Breast epithelium (tissue), 3 donors: ENCODE measurements around the gene IQSEC2.

Experiments
- CTCF ChIP-seq, 3 donors: fragments of 450-650 bp; IDR thresholded peaks; one replicate each; pipeline ENCODE4 v1.5.1; 2016 to 2017; ENCODE audit warnings: antibody characterized with exemption in 3 of 3, mild to moderate bottlenecking in 3 of 3, moderate library complexity in 3 of 3
- POLR2A ChIP-seq: fragments of 450-650 bp; IDR thresholded peaks from one replicate; pipeline ENCODE4 v1.6.1; 2016; ENCODE audit warnings: antibody characterized with exemption, mild to moderate bottlenecking, moderate library complexity
- POLR2AphosphoS5 ChIP-seq, 3 donors: sonication (generic); formaldehyde crosslinking; IDR thresholded peaks; one replicate each; pipeline ENCODE4 v1.6.1; 2017; ENCODE audit warnings: antibody characterized with exemption in 3 of 3

DNA sequence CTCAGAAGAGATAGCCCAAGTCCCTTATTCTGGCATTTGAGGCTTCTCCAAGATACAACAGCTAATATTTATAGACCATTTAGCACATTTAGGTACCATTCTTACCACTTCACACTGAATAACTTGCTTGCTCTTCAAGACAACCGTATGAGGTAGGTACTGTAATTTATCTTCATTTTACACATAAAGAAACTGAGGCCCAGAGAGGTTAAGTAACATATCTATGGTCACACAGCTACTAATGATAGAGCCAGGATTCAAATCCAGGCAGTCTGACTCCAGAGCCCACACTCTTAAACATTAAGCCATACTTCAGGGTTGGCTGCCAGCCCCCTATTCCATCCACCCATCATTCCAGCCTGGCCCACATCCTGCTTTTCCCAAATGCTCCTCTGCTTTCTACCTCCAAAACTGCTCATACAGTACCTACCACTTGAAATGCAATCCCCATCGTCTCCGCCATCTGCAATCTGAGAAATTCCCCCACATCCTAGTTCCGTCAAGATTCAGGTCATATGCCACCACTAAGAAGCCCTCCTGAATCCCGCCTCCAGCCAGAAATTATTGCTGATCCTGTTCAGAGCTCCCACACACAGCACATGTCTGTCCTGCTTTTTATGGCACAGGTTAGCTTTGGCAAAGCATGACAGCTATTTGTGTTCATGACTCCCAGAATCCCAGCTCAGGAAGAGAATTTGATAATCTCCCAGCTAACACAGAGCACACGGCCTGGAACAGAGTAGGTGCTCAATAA is 23.5 kb downstream of the IQSEC2 start:
- TF ChIP-seq POLR2A (no peak), CTCF (IDR thresholded peaks at IDR 0.05) (no peak), POLR2AphosphoS5 (IDR thresholded peaks at IDR 0.05) (no peak)
